Endothelial cell of umbilical vein (primary cell): Measurements from ENCODE around the gene PRKCI. TPM values are rescaled to one million over a fixed set of nuclear protein-coding genes. Genes with fewer than 3 reads are reported as not detected.

Experiments used
- BruUV-seq: library from RNA; stranded (reverse); fragments of 400-500 nt; replicated peaks from 2 replicates; lab custom pipeline; 2021; lab: Mats Ljungman, UMichigan
- CTCF ChIA-PET: fragments of 300-600, 350-600 bp; sonication (Branson Sonifier 250); formaldehyde crosslinking; loops from one replicate; lab custom pipeline; 2021; ENCODE audit warnings: antibody characterized with exemption, inconsistent platforms; lab: Charles Lee
- POLR2A ChIA-PET: fragments of 300-600, 350-600 bp; sonication (Branson Sonifier 250); formaldehyde crosslinking; loops from one replicate; lab custom pipeline; 2021; ENCODE audit warnings: antibody characterized with exemption, inconsistent platforms; lab: Charles Lee
- DNase-seq: peaks from one replicate; pipeline ENCODE4 v3.0.0-alpha.2; 2011; ENCODE audit warnings: low read depth, low spot score
- FAIRE-seq: peaks from 2 replicates; lab custom pipeline; 2011; peaks lifted over from hg19 to GRCh38; lab: Jason Lieb, UNC
- H2AFZ ChIP-seq: 2 replicates; pipeline ENCODE4 v1.6.0; 2012; ENCODE audit warnings: low read depth, low read length, control low read depth, inconsistent platforms
- H3K27ac ChIP-seq: 2 replicates; pipeline ENCODE4 v1.5.1; 2011; ENCODE audit warnings: low read depth, mild to moderate bottlenecking, control low read depth, low read length, moderate library complexity; ENCODE audit not compliant: insufficient read depth
- H3K27me3 ChIP-seq, 2 experiments: 2 replicates each; pipeline versions ENCODE4 v1.6.0 to v1.6.1; 2011; ENCODE audit warnings: low read length in 2 of 2, mixed read lengths in 1 of 2; ENCODE audit not compliant: control insufficient read depth in 2 of 2, insufficient read depth in 2 of 2
- H3K36me3 ChIP-seq, 2 experiments: 2 replicates in 1 of 2; 3 replicates in 1 of 2; pipeline ENCODE4 v1.5.1; 2011; ENCODE audit warnings: low read length in 2 of 2, mild to moderate bottlenecking in 1 of 2, moderate library complexity in 1 of 2; ENCODE audit not compliant: control insufficient read depth in 2 of 2, insufficient read depth in 2 of 2; ENCODE audit errors: extremely low read depth in 1 of 2
- H3K4me1 ChIP-seq: 3 replicates; pipeline ENCODE4 v1.5.1; 2011; ENCODE audit warnings: mild to moderate bottlenecking, low read length; ENCODE audit not compliant: control insufficient read depth, insufficient read depth; ENCODE audit errors: extremely low read depth
- H3K4me2 ChIP-seq: 2 replicates; pipeline ENCODE4 v1.6.1; 2011; ENCODE audit warnings: low read length, control low read depth, mixed read lengths; ENCODE audit not compliant: insufficient read depth
- H3K4me3 ChIP-seq, 3 experiments: fragments of 200-600 bp in 1 of 3; sonication (generic), shearing (Covaris generic) in 1 of 3; replicated peaks in 1 of 3; 2 replicates each; pipeline ENCODE4 v1.5.1; 2011 to 2016; ENCODE audit warnings: control low read depth in 3 of 3, low read length in 3 of 3, mild to moderate bottlenecking in 2 of 3, inconsistent platforms in 1 of 3, low read depth in 1 of 3, moderate library complexity in 1 of 3; ENCODE audit not compliant: insufficient read depth in 1 of 3
- H3K79me2 ChIP-seq: 2 replicates; pipeline ENCODE4 v1.6.0; 2012; ENCODE audit warnings: low read length, inconsistent platforms; ENCODE audit not compliant: control insufficient read depth, insufficient read depth
- H3K9ac ChIP-seq: replicated peaks from 2 replicates; pipeline ENCODE3; 2011; ENCODE audit warnings: low read length, control low read depth; ENCODE audit not compliant: insufficient read depth; ENCODE audit errors: extremely low read depth
- H3K9me1 ChIP-seq: replicated peaks from 3 replicates; pipeline ENCODE4 v1.6.0; 2011; ENCODE audit warnings: mild to moderate bottlenecking, low read length; ENCODE audit not compliant: control insufficient read depth, insufficient read depth; ENCODE audit errors: extremely low read depth
- H3K9me3 ChIP-seq: replicated peaks from 2 replicates; pipeline ENCODE4 v1.5.1; 2012; ENCODE audit warnings: low read length, inconsistent platforms; ENCODE audit not compliant: control insufficient read depth, insufficient read depth
- H4K20me1 ChIP-seq: replicated peaks from 2 replicates; pipeline ENCODE3; 2011; ENCODE audit warnings: mild to moderate bottlenecking, low read length; ENCODE audit not compliant: control insufficient read depth, insufficient read depth; ENCODE audit errors: extremely low read depth
- EZH2 ChIP-seq: IDR thresholded peaks from 2 replicates; pipeline ENCODE4 v1.6.1; 2012; ENCODE audit warnings: borderline replicate concordance, low read depth, mild to moderate bottlenecking, moderate library complexity, low read length, inconsistent platforms; ENCODE audit not compliant: severe bottlenecking
- FOS ChIP-seq: IDR thresholded peaks from 2 replicates; pipeline ENCODE4 v1.6.1; 2011; ENCODE audit warnings: mild to moderate bottlenecking, low read length, moderate library complexity, borderline replicate concordance; ENCODE audit not compliant: insufficient read depth
- GATA2 ChIP-seq: IDR thresholded peaks from 2 replicates; pipeline ENCODE4 v1.7.0; 2011; ENCODE audit warnings: low read depth, mild to moderate bottlenecking, moderate library complexity, mixed read lengths, low read length; ENCODE audit not compliant: insufficient read length, insufficient read depth
- JUN ChIP-seq: IDR thresholded peaks from 2 replicates; pipeline ENCODE4 v1.6.1; 2011; ENCODE audit warnings: borderline replicate concordance, low read depth; ENCODE audit not compliant: insufficient read length, insufficient read depth
- MYC ChIP-seq: IDR thresholded peaks from one replicate; pipeline ENCODE4 v1.6.1; 2011; ENCODE audit warnings: mild to moderate bottlenecking, low read depth, low read length
- POLR2A ChIP-seq: IDR thresholded peaks from 2 replicates; pipeline ENCODE4 v1.6.1; 2012; ENCODE audit warnings: low read depth, mild to moderate bottlenecking, control low read depth, low read length
- POLR2AphosphoS5 ChIP-seq: IDR thresholded peaks from 2 replicates; pipeline ENCODE4 v1.6.1; 2012; ENCODE audit warnings: low read depth, mild to moderate bottlenecking, control low read depth, low read length, moderate library complexity; ENCODE audit not compliant: insufficient read depth
- dilution Hi-C: fragments of 300-500 bp; cut with MboI; formaldehyde crosslinking; loops from one replicate; pipeline ENCODE4 v1.15.0; 2019; ENCODE audit warnings: low sequenced_read_pairs; ENCODE audit not compliant: extremely low pct_ligation_motif_present
- intact Hi-C: fragments of 100-400 bp; cut with micrococcal nuclease; formaldehyde crosslinking; loops from one replicate; pipeline ENCODE4 v1.10.0; 2022
- polyA plus RNA-seq, 4 experiments: library from polyadenylated mRNA; depleted of rRNA in 3 of 4; stranded (reverse) in 3 of 4; unstranded in 1 of 4; fragments of >200 nt; gene quantifications; 2 replicates each; pipeline versions ENCODE4 v1.2.1 to v1.2.3, GENCODE V29; 2011 to 2012; ENCODE audit warnings: missing spikeins in 1 of 4
- total RNA-seq: library from RNA; stranded (reverse); gene quantifications from 2 replicates; pipeline ENCODE4 v1.2.3, GENCODE V29; 2021
- TF ChIP-seq, protein P1 (sequence below): IDR thresholded peaks from 2 replicates; pipeline ENCODE4 v1.6.1; 2011; ENCODE audit not compliant: insufficient read depth, insufficient read length
- TF ChIP-seq, protein P2 (sequence below), 2 donors: IDR thresholded peaks; 1 replicate in 1 of 2; 2 replicates in 1 of 2; pipeline ENCODE4 v1.5.1; 2011; ENCODE audit warnings: low read length in 2 of 2, mild to moderate bottlenecking in 2 of 2, moderate library complexity in 2 of 2, control low read depth in 1 of 2, inconsistent platforms in 1 of 2, low read depth in 1 of 2; ENCODE audit not compliant: insufficient read depth in 1 of 2; ENCODE audit errors: extremely low read depth in 1 of 2

The PRKCI gene
- total and polyA plus RNA-seq, 2 donors (not counting 3 experiments of a cell fraction or from before 2014, with no cell fraction given), result 7.1 to 23.9 TPM

DNA sequence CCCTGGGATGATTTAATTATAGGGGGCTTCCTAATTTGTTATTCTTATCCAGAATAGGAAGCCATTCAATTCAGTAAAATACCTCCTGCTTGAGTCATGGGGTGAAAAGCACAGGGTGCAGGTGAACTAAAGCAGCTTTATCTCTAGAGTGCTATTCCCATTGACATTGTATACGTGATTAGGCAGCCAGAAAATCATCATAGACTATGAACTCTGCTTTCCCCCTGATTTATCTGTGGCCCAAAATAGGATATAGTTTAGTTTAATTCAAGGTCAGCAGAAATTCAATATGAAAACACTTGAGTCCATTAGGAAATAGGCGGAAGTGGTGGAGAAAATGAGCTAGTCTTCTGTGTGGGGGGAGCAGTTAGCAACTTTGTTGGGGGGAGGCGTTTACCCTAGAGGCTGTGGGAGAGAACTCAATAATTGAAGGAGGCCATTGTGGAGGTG lies 18.2 kb upstream of the PRKCI start:
- Histone ChIP-seq H3K27me3 (peaks cover 7 to 9% of the 10 kb centered on the region in 2 experiments), H3K27ac (no peak overlapping the region), H3K9me3 (no peaks in the 10 kb centered on the region), H3K9me1 (no peaks in the 10 kb centered on the region), H3K4me3 (no peak overlapping the region), H3K4me1 (no peaks in the 10 kb centered on the region), H2AFZ (no peak overlapping the region), H3K36me3 (no peaks in the 10 kb centered on the region), H4K20me1 (no peaks in the 10 kb centered on the region), H3K79me2 (no peaks in the 10 kb centered on the region), H3K4me2 (no peak overlapping the region), H3K9ac (no peak overlapping the region)
- DNase-seq (no peak), FAIRE-seq (no peak)
- dilution Hi-C loops (no loop called here), intact Hi-C loops (no loop called here)
- no TSS peak for BruUV-seq
- ChIA-PET POLR2A (no interaction called here), CTCF (interaction anchor here (1.1 to 1.9 kb wide), 3 partner anchors 16 to 210 kb away, joined by 3 to 10 read pairs (median 5); partner anchors contain the start of gene PRKCI)
- no peak for TF ChIP-seq EZH2
- TF ChIP-seq MYC, result no peak
- no peak for TF ChIP-seq JUN
- TF ChIP-seq, protein P1, sequence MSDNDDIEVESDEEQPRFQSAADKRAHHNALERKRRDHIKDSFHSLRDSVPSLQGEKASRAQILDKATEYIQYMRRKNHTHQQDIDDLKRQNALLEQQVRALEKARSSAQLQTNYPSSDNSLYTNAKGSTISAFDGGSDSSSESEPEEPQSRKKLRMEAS, result no peak
- TF ChIP-seq FOS, result no peak
- TF ChIP-seq POLR2AphosphoS5, result no peak
- TF ChIP-seq POLR2A, result no peak
- no peak for TF ChIP-seq GATA2
- TF ChIP-seq, protein P2, sequence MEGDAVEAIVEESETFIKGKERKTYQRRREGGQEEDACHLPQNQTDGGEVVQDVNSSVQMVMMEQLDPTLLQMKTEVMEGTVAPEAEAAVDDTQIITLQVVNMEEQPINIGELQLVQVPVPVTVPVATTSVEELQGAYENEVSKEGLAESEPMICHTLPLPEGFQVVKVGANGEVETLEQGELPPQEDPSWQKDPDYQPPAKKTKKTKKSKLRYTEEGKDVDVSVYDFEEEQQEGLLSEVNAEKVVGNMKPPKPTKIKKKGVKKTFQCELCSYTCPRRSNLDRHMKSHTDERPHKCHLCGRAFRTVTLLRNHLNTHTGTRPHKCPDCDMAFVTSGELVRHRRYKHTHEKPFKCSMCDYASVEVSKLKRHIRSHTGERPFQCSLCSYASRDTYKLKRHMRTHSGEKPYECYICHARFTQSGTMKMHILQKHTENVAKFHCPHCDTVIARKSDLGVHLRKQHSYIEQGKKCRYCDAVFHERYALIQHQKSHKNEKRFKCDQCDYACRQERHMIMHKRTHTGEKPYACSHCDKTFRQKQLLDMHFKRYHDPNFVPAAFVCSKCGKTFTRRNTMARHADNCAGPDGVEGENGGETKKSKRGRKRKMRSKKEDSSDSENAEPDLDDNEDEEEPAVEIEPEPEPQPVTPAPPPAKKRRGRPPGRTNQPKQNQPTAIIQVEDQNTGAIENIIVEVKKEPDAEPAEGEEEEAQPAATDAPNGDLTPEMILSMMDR (IDR thresholded peaks at IDR 0.05; ENCODE audit: extremely low read depth in 1 of 2, insufficient read depth in 1 of 2, low read depth in 1 of 2, low read length in 2 of 2), result no peak
